ENCODE results near the gene WDR81. TPM values are rescaled to one million over a fixed set of nuclear protein-coding genes. Genes with fewer than 3 reads are reported as not detected.

Gene WDR81
- total and polyA plus RNA-seq, 3 donors from 2014 or later, result 16.9 to 71.4 (median 58.4) TPM

- Histone ChIP-seq H3K4me1 (peaks cover 56% of the 10 kb centered on the region), H3K36me3 (ENCODE audit: low read depth, missing control alignments) (no peaks in the 10 kb centered on the region), H3K27ac (peak overlapping the region; percentile 99), H3K9me3 (no peaks in the 10 kb centered on the region), H3K27me3 (no peaks in the 10 kb centered on the region), H3K4me3 (no peak overlapping the region)
- WGBS, 2 donors, result 24 to 52% methylated on average over 7 to 15 of the region's 15 CpGs
- TF ChIP-seq CTCF (IDR thresholded peaks at IDR 0.05) (no peak), POLR2A (IDR thresholded peaks at IDR 0.05) (no peak)
- DNase-seq, result no peak
- intact Hi-C loops (cut with DNase I; ENCODE audit: low total_unique reads), result loop anchor here (5.0 kb wide), 2 partner anchors 37 to 52 kb away; no protein-coding TSS in a partner anchor
Measured at GRCh38 chr17:1729966-1730325, 5.4 kb downstream of the WDR81 start.

GRCh38 chr17:1730326-1731193, 6.1 kb downstream of the WDR81 start:
- 36 to 40% methylated on average over 2 to 32 of the region's 40 CpGs for WGBS, 2 donors
- intact Hi-C loops (cut with DNase I; ENCODE audit: low total_unique reads), result loop anchor here (5.0 kb wide), 2 partner anchors 37 to 52 kb away; no protein-coding TSS in a partner anchor
- Histone ChIP-seq H3K4me3 (peak overlapping the region in 1 of 2 donors; percentile 14), H3K9me3 (no peaks in the 10 kb centered on the region), H3K27ac (peak overlapping the region; percentile 99), H3K4me1 (peaks cover 56% of the 10 kb centered on the region), H3K27me3 (no peaks in the 10 kb centered on the region), H3K36me3 (ENCODE audit: low read depth, missing control alignments) (no peaks in the 10 kb centered on the region)
- TF ChIP-seq CTCF (IDR thresholded peaks at IDR 0.05), result no peak
- peak; percentile 94 for DNase-seq

GRCh38 chr17:1731194-1731506, 6.6 kb downstream of the WDR81 start:
- WGBS, 2 donors, result 38 to 51% methylated on average over 7 to 10 of the region's 10 CpGs
- TF ChIP-seq POLR2A (IDR thresholded peaks at IDR 0.05), result no peak
- no peak for TF ChIP-seq CTCF (IDR thresholded peaks at IDR 0.05)
- Histone ChIP-seq H3K4me3 (no peak overlapping the region), H3K9me3 (no peaks in the 10 kb centered on the region), H3K27me3 (no peaks in the 10 kb centered on the region), H3K4me1 (peaks cover 60% of the 10 kb centered on the region), H3K27ac (peak overlapping the region; percentile 99), H3K36me3 (ENCODE audit: low read depth, missing control alignments) (no peaks in the 10 kb centered on the region)
- intact Hi-C loops (cut with DNase I; ENCODE audit: low total_unique reads), result loop anchor here (5.0 kb wide), 2 partner anchors 36 to 51 kb away; no protein-coding TSS in a partner anchor
- no peak for DNase-seq

- peaks cover 66% of the 10 kb centered on the region for H3K4me1 ChIP-seq
- H3K9me3 ChIP-seq, result no peaks in the 10 kb centered on the region
- intact Hi-C loops (cut with DNase I; ENCODE audit: low total_unique reads), result loop anchor here (5.0 kb wide), 2 partner anchors 35 to 50 kb away; no protein-coding TSS in a partner anchor
- H3K27ac ChIP-seq, result peak overlapping the region in 1 of 2 donors; percentile 99
- TF ChIP-seq CTCF (IDR thresholded peaks at IDR 0.05) (no peak), POLR2A (IDR thresholded peaks at IDR 0.05) (no peak)
- no peak overlapping the region for H3K4me3 ChIP-seq
- H3K27me3 ChIP-seq, result no peaks in the 10 kb centered on the region
- H3K36me3 ChIP-seq (ENCODE audit: low read depth, missing control alignments), result no peaks in the 10 kb centered on the region
- DNase-seq, result no peak
- 93 to 96% methylated on average over 17 to 22 of the region's 22 CpGs for WGBS, 2 donors
Measured at GRCh38 chr17:1732241-1732832, 7.8 kb downstream of the WDR81 start.

Data from testis (tissue), 3 donors.